Measurements from ENCODE around the gene PRKCB. TPM values are rescaled to one million over a fixed set of nuclear protein-coding genes. Genes with fewer than 3 reads are reported as not detected.
"Not testable (repeated sequence)": the region's sequence is repeated elsewhere in the genome, so short reads cannot be mapped to it uniquely, and the experiment has no call there.

Gene PRKCB
- total and polyA plus RNA-seq, 2 of the 8 experiments (the other 6 are each of a cell fraction or from before 2014, with no cell fraction given): 7.1 to 12.1 TPM

DNA sequence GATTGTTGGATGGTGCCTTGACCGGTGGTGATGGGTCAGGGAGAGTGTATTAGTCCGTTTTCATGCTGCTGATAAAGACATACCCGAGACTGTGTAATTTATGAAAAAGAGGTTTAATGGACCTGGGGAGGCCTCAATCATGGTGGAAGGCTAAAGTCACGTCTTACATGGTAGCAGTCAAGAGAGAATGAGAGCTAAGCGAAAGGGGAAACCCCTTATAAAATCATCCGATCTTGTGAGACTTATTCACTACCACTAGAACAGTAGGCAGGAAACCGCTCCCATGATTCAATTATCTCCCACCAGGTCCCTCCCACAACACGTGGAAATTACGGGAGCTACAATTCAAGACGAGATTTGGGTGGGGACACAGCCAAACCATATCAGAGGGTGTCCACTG lies 316.3 kb downstream of the PRKCB start:
- not testable (repeated sequence) for H2BK120ac ChIP-seq (replicated peaks; ENCODE audit: low read depth, low read length); H3K56ac ChIP-seq (replicated peaks; ENCODE audit: insufficient read length, low read depth, low read length); H3K79me1 ChIP-seq (ENCODE audit: low read depth, low read length); H4K8ac ChIP-seq (ENCODE audit: extremely low read depth, insufficient read depth, low read length); H4K5ac ChIP-seq (ENCODE audit: insufficient read length, low read depth, low read length); H3K4me1 ChIP-seq (replicated peaks in 1 of 4; ENCODE audit: control insufficient read depth in 3 of 4, insufficient read depth in 4 of 4, low read length in 3 of 4); H2AK5ac ChIP-seq (ENCODE audit: low read depth, low read length); H3K18ac ChIP-seq (ENCODE audit: extremely low read depth, low read length); H3K4ac ChIP-seq (replicated peaks; ENCODE audit: insufficient read length, low read depth, low read length); H3K27ac ChIP-seq (ENCODE audit: low read depth, low read length); H3K23me2 ChIP-seq (ENCODE audit: low read depth, low read length); H3K27me3 ChIP-seq (replicated peaks in 1 of 4; ENCODE audit: control insufficient read depth in 3 of 4, extremely low read depth in 1 of 4, insufficient read depth in 3 of 4, low read length in 3 of 4); H4K91ac ChIP-seq (replicated peaks; ENCODE audit: insufficient read length, low read length); H3K36me3 ChIP-seq (ENCODE audit: control insufficient read depth in 2 of 4, insufficient read depth in 4 of 4, low read length in 3 of 4); H2BK12ac ChIP-seq (ENCODE audit: low read depth, low read length); H2BK20ac ChIP-seq (ENCODE audit: low read length); H3K23ac ChIP-seq (ENCODE audit: insufficient read length); H3K4me3 ChIP-seq (ENCODE audit: extremely low read depth in 1 of 4, insufficient read depth in 2 of 4, low read depth in 3 of 4, low read length in 4 of 4); FAIRE-seq; H3K9me3 ChIP-seq (ENCODE audit: insufficient read depth in 2 of 2, low read depth in 1 of 2, low read length in 1 of 2); H4K20me1 ChIP-seq (replicated peaks in 1 of 2; ENCODE audit: control insufficient read depth in 1 of 2, insufficient read depth in 2 of 2, low read length in 2 of 2); DNase-seq (ENCODE audit: low read depth in 1 of 2, low spot score in 2 of 2); H3K14ac ChIP-seq (ENCODE audit: insufficient read length); H3K79me2 ChIP-seq (ENCODE audit: control insufficient read depth in 1 of 2, insufficient read depth in 2 of 2, low read length in 2 of 2); H3K9ac ChIP-seq (replicated peaks in 1 of 4; ENCODE audit: extremely low read depth in 1 of 4, low read depth in 3 of 4, low read length in 3 of 4); H2AFZ ChIP-seq (ENCODE audit: low read length); H3K4me2 ChIP-seq (ENCODE audit: insufficient read depth in 1 of 2, low read depth in 2 of 2, low read length in 2 of 2)
- ChIA-PET POLR2A (ENCODE audit: partially characterized antibody) (interaction anchor here (1.0 kb wide), 1 partner anchor 11 kb away, joined by 5 read pairs; no protein-coding TSS in a partner anchor), CTCF (ENCODE audit: partially characterized antibody) (interaction anchor here (1.0 to 2.3 kb wide), 6 partner anchors 10 to 81 kb away, joined by 3 to 5 read pairs (median 4); no protein-coding TSS in a partner anchor)
- Histone ChIP-seq H2BK5ac (ENCODE audit: low read depth, low read length) (peak overlapping the region; percentile 37; the same call in 1 of the 2 replicates), H2BK15ac (ENCODE audit: low read length) (0 out of 2 replicates have a peak overlapping the region, but pooled peaks have one; percentile 5)
- 80% methylated on average over 10 of the region's 10 CpGs; no CpG with 5 or more reads in 1 of the 2 experiments for WGBS, 2 experiments (ENCODE audit: extremely low coverage in 1 of 2, insufficient coverage in 1 of 2, insufficient read length in 1 of 2, insufficient replicate concordance in 2 of 2, low coverage in 1 of 2, low lambda C conversion rate in 2 of 2, missing lambda C conversion rate in 1 of 2)
